Mucosa of descending colon (tissue), 3 donors: ENCODE measurements around the gene DZIP3. TPM values are rescaled to one million over a fixed set of nuclear protein-coding genes. Genes with fewer than 3 reads are reported as not detected.
A peak's percentile ranks its signal among the peaks of the same experiment; 100 is the strongest.
"Not testable (repeated sequence)": the region's sequence is repeated elsewhere in the genome, so short reads cannot be mapped to it uniquely, and the experiment has no call there.

Experiments
- ATAC-seq: fragments of 200-7000 bp; cut with Tn5 transposase; one replicate; pipeline ENCODE4 v1.9.1; 2020; ENCODE audit warnings: mild to moderate bottlenecking, moderate library complexity
- DNase-seq, 3 donors: peaks; one replicate each; pipeline ENCODE4 v3.0.0-alpha.2; 2020
- H3K36me3 ChIP-seq: fragments of 200-600 bp; one replicate; pipeline ENCODE4 v1.8.0; 2021; ENCODE audit warnings: low read depth, mild to moderate bottlenecking
- H3K4me1 ChIP-seq: fragments of 200-600 bp; one replicate; pipeline ENCODE4 v1.8.0; 2021; ENCODE audit warnings: low read depth, mild to moderate bottlenecking
- H3K4me3 ChIP-seq: fragments of 200-600 bp; one replicate; pipeline ENCODE4 v1.8.0; 2021; ENCODE audit warnings: mild to moderate bottlenecking
- H3K9me3 ChIP-seq: fragments of 200-600 bp; one replicate; pipeline ENCODE4 v1.8.0; 2021; ENCODE audit warnings: mild to moderate bottlenecking
- CTCF ChIP-seq: fragments of 200-600 bp; IDR thresholded peaks from one replicate; pipeline ENCODE4 v1.8.0; 2022; ENCODE audit warnings: antibody characterized with exemption, mild to moderate bottlenecking
- intact Hi-C, 2 donors: fragments of 100-400 bp; cut with DNase I in 1 of 2; cut with micrococcal nuclease in 1 of 2; formaldehyde crosslinking; loops; one replicate each; pipeline versions ENCODE4 v1.11.0 to v1.11.1; 2022; cut with DNase I, micrococcal nuclease
- total RNA-seq, 3 donors: library from RNA; stranded (reverse); fragmentation: NEBNext Ultra II Directional in 2 of 3; extraction: Animal tissue kit (Norgen Biotek cat#: 25700) in 2 of 3; gene quantifications; one replicate each; pipeline versions ENCODE4 v1.2.1 to v1.2.4, GENCODE V29; 2021 to 2023
- donor health status: DM: no; HTN: no; CAD: no; lungs with moderate emphysema.
- donor health status: DM: no; HTN: no; CAD: no.
- donor health status: DM: no; HTN: yes; CAD: no.

DZIP3 gene
- total RNA-seq, 3 donors from 2014 or later, result 7.8 to 11.7 (median 8.2) TPM

GRCh38 chr3:108610651-108611050, 21.1 kb downstream of the DZIP3 start:
- intact Hi-C loops, result no loop called here
- no peaks in the 10 kb centered on the region for H3K36me3 ChIP-seq
- no peaks in the 10 kb centered on the region for H3K9me3 ChIP-seq
- no peak overlapping the region for H3K4me3 ChIP-seq
- TF ChIP-seq CTCF, result no peak
- ATAC-seq (no peak), DNase-seq (no peak)
- H3K4me1 ChIP-seq, result no peaks in the 10 kb centered on the region

GRCh38 chr3:108616090-108616489, 26.6 kb downstream of the DZIP3 start:
- H3K4me3 ChIP-seq, ATAC-seq, H3K36me3 ChIP-seq, intact Hi-C loops, H3K4me1 ChIP-seq, H3K9me3 ChIP-seq, DNase-seq: not testable (repeated sequence)

- H3K36me3 ChIP-seq, result no peaks in the 10 kb centered on the region
- intact Hi-C loops, result no loop called here
- DNase-seq (no peak), ATAC-seq (peak; percentile 76)
- no peak for TF ChIP-seq CTCF
- no peaks in the 10 kb centered on the region for H3K9me3 ChIP-seq
- no peaks in the 10 kb centered on the region for H3K4me1 ChIP-seq
- H3K4me3 ChIP-seq, result no peak overlapping the region
Measured at GRCh38 chr3:108620250-108620649, 30.7 kb downstream of the DZIP3 start.

GRCh38 chr3:108623504-108623903, 34.0 kb downstream of the DZIP3 start:
- intact Hi-C loops, result no loop called here
- DNase-seq, result no peak
- no peak for ATAC-seq

GRCh38 chr3:108629974-108630373, 40.5 kb downstream of the DZIP3 start:
- Histone ChIP-seq H3K4me1 (no peaks in the 10 kb centered on the region), H3K36me3 (no peaks in the 10 kb centered on the region), H3K4me3 (no peak overlapping the region), H3K9me3 (no peaks in the 10 kb centered on the region)
- no peak for ATAC-seq
- TF ChIP-seq CTCF, result no peak
- intact Hi-C loops, result no loop called here
- no peak for DNase-seq

More at GRCh38 chr3:108623504-108623903, 34.0 kb downstream of the DZIP3 start:
- no peaks in the 10 kb centered on the region for H3K4me1 ChIP-seq
- no peak overlapping the region for H3K4me3 ChIP-seq
- no peaks in the 10 kb centered on the region for H3K36me3 ChIP-seq
- H3K9me3 ChIP-seq, result no peaks in the 10 kb centered on the region
- TF ChIP-seq CTCF, result no peak

GRCh38 chr3:108642526-108642925, 53.0 kb downstream of the DZIP3 start:
- no peak for TF ChIP-seq CTCF
- Histone ChIP-seq H3K4me3 (no peak overlapping the region), H3K36me3 (no peaks in the 10 kb centered on the region), H3K9me3 (no peaks in the 10 kb centered on the region), H3K4me1 (no peaks in the 10 kb centered on the region)
- intact Hi-C loops, result no loop called here
- ATAC-seq, result no peak
- no peak for DNase-seq
